EH (cell line): ENCODE data around the gene NUP43.
"Not testable (repeated sequence)": the region's sequence is repeated elsewhere in the genome, so short reads cannot be mapped to it uniquely, and the experiment has no call there.

ENCODE experiments used
- DNase-seq: peaks from one replicate; pipeline ENCODE4 v3.0.0-alpha.2; 2015; ENCODE audit warnings: low read depth

Gene NUP43

GRCh38 chr6:149691201-149691600 lies 55.1 kb downstream of the NUP43 start:
- no peak for DNase-seq

GRCh38 chr6:149686230-149686629 lies 60.1 kb downstream of the NUP43 start:
- no peak for DNase-seq

- peak; percentile 30 for DNase-seq
These were observed 63.0 kb downstream of the NUP43 start for GRCh38 chr6:149683256-149683859.

GRCh38 chr6:149681845-149682244 lies 64.5 kb downstream of the NUP43 start:
- not testable (repeated sequence) for DNase-seq

GRCh38 chr6:149681209-149681608 lies 65.1 kb downstream of the NUP43 start:
- no peak for DNase-seq

GRCh38 chr6:149680503-149680902 lies 65.8 kb downstream of the NUP43 start:
- no peak for DNase-seq
